HepG2 (cell line): Measurements from ENCODE around the gene ABHD13. TPM values are rescaled to one million over a fixed set of nuclear protein-coding genes. Genes with fewer than 3 reads are reported as not detected.

Experiments used
- ATAC-seq: fragments of 200-7000 bp; cut with Tn5 transposase; 3 replicates; pipeline ENCODE4 v1.9.1; 2020; ENCODE audit warnings: mild to moderate bottlenecking, moderate library complexity
- BruUV-seq: library from RNA; stranded (reverse); fragments of 400-500 nt; replicated peaks from 2 replicates; lab custom pipeline; 2021; lab: Mats Ljungman, UMichigan
- CTCF ChIA-PET: fragments of 300-600 bp; formaldehyde crosslinking; extraction: SDS; loops from one replicate; lab custom pipeline; 2021; ENCODE audit warnings: low total read pairs, inconsistent platforms, low intra/inter-chr PET ratio; lab: Yijun Ruan, JAX
- POLR2A ChIA-PET: fragments of 350-600 bp; sonication (Branson Sonifier 250); formaldehyde crosslinking; loops from one replicate; lab custom pipeline; 2020; ENCODE audit warnings: antibody characterized with exemption, inconsistent platforms; lab: Yijun Ruan, JAX
- DNase-seq: peaks from one replicate; pipeline ENCODE4 v3.0.0-alpha.2; 2015; ENCODE audit warnings: low spot score
- FAIRE-seq: peaks from 3 replicates; lab custom pipeline; 2011; peaks lifted over from hg19 to GRCh38; lab: Jason Lieb, UNC
- H2AFZ ChIP-seq: one replicate; pipeline ENCODE4 v1.6.1; 2011; ENCODE audit warnings: low read length, inconsistent platforms
- H3K27ac ChIP-seq: fragments of 300-600 bp; 3 replicates; pipeline ENCODE4 v1.8.0; 2011; ENCODE audit warnings: mixed run types, mild to moderate bottlenecking, mixed read lengths, low read length, inconsistent platforms; ENCODE audit not compliant: insufficient read depth; ENCODE audit errors: extremely low read length
- H3K27me3 ChIP-seq, 2 experiments: fragments of 200-600 bp in 1 of 2; 2 replicates in 1 of 2; 3 replicates in 1 of 2; pipeline versions ENCODE4 v1.6.0 to v1.8.0; 2011; ENCODE audit warnings: low read length in 2 of 2, mild to moderate bottlenecking in 2 of 2, moderate library complexity in 2 of 2, inconsistent platforms in 1 of 2; ENCODE audit not compliant: insufficient read depth in 2 of 2, control insufficient read depth in 1 of 2
- H3K36me3 ChIP-seq, 2 experiments: fragments of 200-600 bp in 1 of 2; replicated peaks in 1 of 2; 2 replicates in 1 of 2; 3 replicates in 1 of 2; pipeline versions ENCODE4 v1.5.1 to v1.8.0; 2011; ENCODE audit warnings: low read length in 2 of 2, inconsistent platforms in 1 of 2; ENCODE audit not compliant: insufficient read depth in 2 of 2, control insufficient read depth in 1 of 2
- H3K4me1 ChIP-seq: 2 replicates; pipeline ENCODE4 v1.5.1; 2012; ENCODE audit warnings: low read length, inconsistent platforms; ENCODE audit not compliant: insufficient read depth
- H3K4me2 ChIP-seq: 2 replicates; pipeline ENCODE4 v1.6.0; 2011; ENCODE audit warnings: low read depth, low read length, inconsistent platforms
- H3K4me3 ChIP-seq, 3 experiments: fragments of 200-600 bp in 1 of 3; sonication (generic), shearing (Covaris generic) in 1 of 3; replicated peaks in 1 of 3; 2 replicates each; pipeline ENCODE4 v1.5.1; 2011 to 2016; ENCODE audit warnings: low read length in 3 of 3, inconsistent platforms in 2 of 3, low read depth in 2 of 3, mild to moderate bottlenecking in 2 of 3, control low read depth in 1 of 3, mixed read lengths in 1 of 3; ENCODE audit not compliant: insufficient read depth in 1 of 3
- H3K79me2 ChIP-seq: one replicate; pipeline ENCODE4 v1.6.1; 2011; ENCODE audit warnings: low read length, inconsistent platforms; ENCODE audit not compliant: insufficient read depth
- H3K9ac ChIP-seq: 2 replicates; pipeline ENCODE4 v1.6.0; 2011; ENCODE audit warnings: mild to moderate bottlenecking, low read depth, low read length, inconsistent platforms; ENCODE audit not compliant: insufficient read depth
- H3K9me3 ChIP-seq: 2 replicates; pipeline ENCODE4 v1.5.1; 2012; ENCODE audit warnings: mild to moderate bottlenecking, low read length
- H4K20me1 ChIP-seq: 2 replicates; pipeline ENCODE4 v1.6.0; 2011; ENCODE audit warnings: inconsistent platforms, mild to moderate bottlenecking, low read length, moderate library complexity; ENCODE audit not compliant: insufficient read depth
- AHR ChIP-seq: IDR thresholded peaks from 2 replicates; pipeline ENCODE4 v1.6.1; 2018; ENCODE audit warnings: missing genetic modification reagents, missing compliant biosample characterization
- CENPT ChIP-seq: sonication (generic); formaldehyde crosslinking; IDR thresholded peaks from 2 replicates; pipeline ENCODE4 v1.8.0; 2022; ENCODE audit warnings: low read depth, mild to moderate bottlenecking, moderate library complexity, missing genetic modification reagents
- EED ChIP-seq: sonication (generic); formaldehyde crosslinking; IDR thresholded peaks from 2 replicates; pipeline ENCODE4 v1.5.0; 2020; ENCODE audit warnings: mild to moderate bottlenecking, missing genetic modification reagents
- HES4 ChIP-seq: sonication (generic); formaldehyde crosslinking; IDR thresholded peaks from 2 replicates; pipeline ENCODE4 v1.9.0; 2021; ENCODE audit warnings: mild to moderate bottlenecking, missing genetic modification reagents, borderline replicate concordance
- MXD4 ChIP-seq: IDR thresholded peaks from 2 replicates; pipeline ENCODE4 v1.6.1; 2016; ENCODE audit warnings: mild to moderate bottlenecking, missing biosample characterization, missing genetic modification reagents
- NFYB ChIP-seq: sonication (generic); formaldehyde crosslinking; IDR thresholded peaks from 2 replicates; pipeline ENCODE4 v1.4.0; 2020; ENCODE audit warnings: missing genetic modification reagents
- ZBTB46 ChIP-seq: sonication (generic); formaldehyde crosslinking; IDR thresholded peaks from 2 replicates; pipeline ENCODE4 v1.4.0; 2020; ENCODE audit warnings: mild to moderate bottlenecking, missing genetic modification reagents, borderline replicate concordance
- ZNF160 ChIP-seq: sonication (generic); formaldehyde crosslinking; IDR thresholded peaks from 2 replicates; pipeline ENCODE4 v1.8.0; 2022; ENCODE audit warnings: mild to moderate bottlenecking, inconsistent platforms, missing genetic modification reagents
- WGBS: methylation state at CpG from one replicate; pipeline ENCODE4 v1.1.6; 2017; ENCODE audit warnings: low lambda C conversion rate; 5-methylcytosine and 5-hydroxymethylcytosine counted together
- in situ Hi-C: cut with HindIII; loops from 2 replicates; pipeline ENCODE4 v1.10.0; 2017; ENCODE audit warnings: low pct_unique_long_range_greater_than_20kb; ENCODE audit not compliant: extremely low pct_ligation_motif_present
- intact Hi-C: fragments of 100-400 bp; cut with micrococcal nuclease; formaldehyde crosslinking; loops from one replicate; pipeline ENCODE4 v1.10.0; 2022; ENCODE audit not compliant: unreplicated experiment
- polyA plus RNA-seq, 8 experiments: library from polyadenylated mRNA; depleted of rRNA in 3 of 8; stranded (reverse) in 7 of 8; unstranded in 1 of 8; fragments of >200 nt; fragmentation: Illumina TruSeq in 4 of 8; extraction: Trizol in 4 of 8; gene quantifications; 2 replicates each; pipeline versions ENCODE4 v1.2.1 to v1.2.3, GENCODE V29; 2011 to 2016; ENCODE audit warnings: low read depth in 4 of 8, missing spikeins in 1 of 8, mixed read lengths in 1 of 8; ENCODE audit not compliant: insufficient read depth in 1 of 8
- total RNA-seq, 5 experiments: library from RNA; depleted of rRNA; stranded (reverse); fragments of >200 nt; fragmentation: Illumina TruSeq; extraction: Trizol; gene quantifications; 2 replicates each; pipeline ENCODE4 v1.2.3, GENCODE V29; 2016; ENCODE audit warnings: low read depth in 1 of 5
- TF ChIP-seq, protein P1 (sequence below): sonication (generic); formaldehyde crosslinking; IDR thresholded peaks from 2 replicates; pipeline ENCODE4 v1.5.0; 2020; ENCODE audit warnings: missing genetic modification reagents

The ABHD13 gene
- total and polyA plus RNA-seq, 2 of the 13 experiments (the other 11 are each of a cell fraction or from before 2014, with no cell fraction given) = 4.3 to 6.2 TPM

GRCh38 chr13:108194435-108194936 is 23.7 kb upstream of the ABHD13 start:
- FAIRE-seq = no peak
- Histone ChIP-seq H3K9me3 (no peaks in the 10 kb centered on the region), H3K4me1 (no peaks in the 10 kb centered on the region), H4K20me1 (no peaks in the 10 kb centered on the region), H3K4me3 (no peak overlapping the region), H3K4me2 (no peak overlapping the region), H3K79me2 (no peaks in the 10 kb centered on the region), H3K27me3 (no peaks in the 10 kb centered on the region), H3K36me3 (no peaks in the 10 kb centered on the region), H2AFZ (no peak overlapping the region), H3K9ac (no peak overlapping the region), H3K27ac (no peak overlapping the region)
- WGBS = 34% methylated on average over 4 of the region's 5 CpGs
- no peak for DNase-seq
- BruUV-seq = no TSS peak
- in situ Hi-C loops (no loop called here), intact Hi-C loops (no loop called here)
- ChIA-PET CTCF (no interaction called here), POLR2A (no interaction called here)
- TF ChIP-seq ZNF160 (no peak), HES4 (CRISPR knock-in tag) (no peak), NFYB (CRISPR knock-in tag) (no peak), CENPT (no peak), AHR (no peak), EED (CRISPR knock-in tag) (no peak), MXD4 (CRISPR knock-in tag) (no peak), ZBTB46 (no peak)
- TF ChIP-seq, protein P1, sequence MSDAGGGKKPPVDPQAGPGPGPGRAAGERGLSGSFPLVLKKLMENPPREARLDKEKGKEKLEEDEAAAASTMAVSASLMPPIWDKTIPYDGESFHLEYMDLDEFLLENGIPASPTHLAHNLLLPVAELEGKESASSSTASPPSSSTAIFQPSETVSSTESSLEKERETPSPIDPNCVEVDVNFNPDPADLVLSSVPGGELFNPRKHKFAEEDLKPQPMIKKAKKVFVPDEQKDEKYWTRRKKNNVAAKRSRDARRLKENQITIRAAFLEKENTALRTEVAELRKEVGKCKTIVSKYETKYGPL (CRISPR knock-in tag) = no peak
- no peak for ATAC-seq
